Iris pigment epithelial cell (primary cell): ENCODE measurements around the gene NAMPT.

Experiments used
- DNase-seq: peaks from one replicate; pipeline ENCODE4 v3.0.0-alpha.2; 2011; ENCODE audit warnings: low read depth

The NAMPT gene

GRCh38 chr7:106273009-106273668 is 11.6 kb downstream of the NAMPT start:
- no peak for DNase-seq

DNA sequence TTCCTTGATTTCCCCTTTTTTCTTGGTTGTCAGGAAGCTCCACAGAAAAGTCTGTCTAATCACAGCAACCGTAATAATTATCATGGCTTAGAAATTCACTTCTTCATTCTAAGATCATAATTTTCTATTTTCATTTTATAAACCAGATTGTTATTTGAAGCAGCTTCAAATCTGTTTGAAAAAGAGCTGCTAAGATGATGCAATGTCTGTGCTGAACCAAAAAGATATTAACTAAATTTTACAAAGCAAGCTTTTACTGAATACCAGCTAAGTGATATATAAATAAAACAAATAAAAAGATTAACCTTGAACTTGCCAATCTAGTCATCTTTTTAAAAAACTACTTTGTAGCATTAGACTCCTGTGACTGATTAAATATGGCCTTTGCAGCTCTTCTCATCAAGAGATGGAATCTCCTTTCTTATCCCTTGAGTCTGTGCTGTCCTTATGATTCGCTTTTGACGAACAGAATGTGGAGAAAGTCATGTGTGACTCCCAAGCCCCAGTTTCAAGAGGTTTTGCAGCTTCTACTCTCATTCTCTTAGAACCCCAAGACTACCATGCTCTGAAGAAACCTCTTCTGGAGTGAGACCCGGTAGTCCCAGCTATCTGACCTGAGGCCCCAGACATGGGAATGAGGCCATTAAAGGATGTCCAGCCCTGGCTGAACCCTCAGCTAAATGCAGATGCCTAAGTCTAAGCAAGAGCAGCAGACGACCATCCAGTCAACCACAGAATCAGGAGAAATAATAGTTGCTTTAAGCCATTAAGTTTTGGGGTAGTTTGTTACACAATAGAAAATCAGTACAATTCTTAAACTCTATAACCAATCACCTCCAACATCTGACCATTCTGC is 14.4 kb downstream of the NAMPT start:
- DNase-seq: no peak

GRCh38 chr7:106269254-106269961 is 15.4 kb downstream of the NAMPT start:
- no peak for DNase-seq

DNA sequence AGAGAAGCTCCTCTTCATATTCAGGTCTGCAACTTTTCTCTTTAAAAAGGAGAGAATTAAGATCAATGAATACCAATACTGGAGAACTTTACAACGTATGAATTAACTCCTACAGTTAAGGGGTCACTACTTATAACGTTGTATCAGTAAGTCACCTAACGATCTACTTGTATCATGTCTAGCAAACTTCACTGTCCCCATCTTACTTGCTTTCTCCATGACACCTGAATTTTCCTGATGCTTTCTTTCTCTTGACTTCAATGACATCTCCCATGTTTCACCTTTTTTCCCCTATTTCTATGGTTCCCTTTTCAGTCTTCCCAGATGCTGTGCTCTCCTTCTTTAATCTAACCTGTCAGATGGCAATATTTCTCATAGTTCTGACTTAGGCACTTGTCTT is 19.6 kb downstream of the NAMPT start:
- no peak for DNase-seq

GRCh38 chr7:106262221-106262881 is 22.4 kb downstream of the NAMPT start:
- no peak for DNase-seq

DNA sequence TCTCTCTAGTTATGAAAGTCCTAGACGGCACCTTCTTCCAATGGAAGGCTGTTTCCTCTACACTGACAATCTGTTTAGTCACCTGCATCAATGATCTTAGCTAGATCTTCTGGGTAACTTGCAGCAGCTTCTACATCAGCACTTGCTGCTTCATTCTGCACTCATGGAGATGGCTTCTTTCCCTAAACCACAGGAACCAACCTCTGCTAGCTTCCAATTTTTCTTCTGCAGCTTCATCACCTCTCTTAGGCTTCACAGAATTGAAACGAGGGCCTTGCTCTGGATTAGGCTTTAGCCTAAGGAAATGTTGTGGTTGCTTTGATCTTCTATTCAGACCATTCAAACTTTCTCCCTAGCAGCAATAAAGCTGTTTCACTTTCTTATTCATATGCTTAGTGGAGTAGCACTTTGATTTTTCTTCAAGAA is 24.6 kb downstream of the NAMPT start:
- no peak for DNase-seq

- DNase-seq: no peak
Observed at GRCh38 chr7:106258789-106259188, 26.0 kb downstream of the NAMPT start.

- no peak for DNase-seq
Observed at GRCh38 chr7:106257752-106258151, 27.0 kb downstream of the NAMPT start.

DNA sequence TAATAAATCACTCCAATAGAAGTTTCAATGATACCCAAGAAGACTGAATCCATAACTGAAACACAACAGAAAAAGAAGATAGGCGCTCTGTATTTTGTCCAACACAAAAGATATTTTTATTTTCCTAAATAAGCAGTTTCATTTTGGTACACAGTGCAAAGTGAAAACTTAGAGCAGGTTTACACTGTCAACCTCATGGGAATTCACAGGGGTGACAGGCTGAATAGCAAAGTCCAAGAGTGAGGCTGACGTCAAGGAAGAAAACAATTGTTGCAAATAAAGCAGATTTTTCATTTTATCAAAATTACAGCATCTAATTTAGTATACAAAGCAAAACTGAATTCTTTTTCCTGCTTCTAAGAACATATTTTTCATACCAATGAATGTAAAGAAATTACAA is 28.6 kb downstream of the NAMPT start:
- no peak for DNase-seq

DNA sequence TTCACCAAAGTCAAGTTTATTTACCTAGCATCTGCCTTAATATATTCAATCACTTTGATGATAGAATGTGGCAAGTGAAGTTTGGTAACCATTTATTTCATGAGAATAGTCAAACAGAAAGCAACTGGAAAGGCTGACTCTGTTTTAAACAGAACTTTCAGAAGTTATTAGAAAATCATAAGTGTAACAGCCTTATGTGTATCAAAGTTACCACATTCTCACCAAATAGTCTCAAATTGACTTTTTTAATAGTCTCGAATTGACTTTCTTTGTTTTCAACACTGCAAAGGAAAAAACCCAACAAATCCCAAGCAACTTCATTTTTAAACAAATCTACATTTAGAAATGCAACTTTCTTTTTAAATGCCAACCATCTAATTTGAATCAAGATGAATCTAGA is 29.5 kb downstream of the NAMPT start:
- no peak for DNase-seq

GRCh38 chr7:106254525-106255116 is 30.2 kb downstream of the NAMPT start:
- no peak for DNase-seq

DNA sequence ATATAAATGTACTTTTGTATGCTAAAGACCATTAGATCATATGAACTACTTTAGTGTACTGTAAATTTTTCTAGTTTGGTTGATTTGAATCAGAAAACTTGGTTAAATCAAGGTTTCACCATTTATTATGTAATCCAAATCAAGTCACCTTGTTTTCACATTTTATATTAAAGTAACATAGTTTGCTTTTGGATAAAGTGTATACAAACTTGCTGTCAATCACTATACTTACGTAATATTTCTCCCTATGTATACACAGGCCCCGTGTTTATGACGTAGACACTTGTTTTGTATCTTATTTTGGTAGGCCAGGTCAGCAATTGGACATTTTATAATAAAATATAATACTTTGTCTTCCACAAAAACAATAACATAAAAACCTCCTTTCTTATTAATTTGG is 32.2 kb downstream of the NAMPT start:
- DNase-seq: no peak

GRCh38 chr7:106249488-106249887 is 35.3 kb downstream of the NAMPT start:
- no peak for DNase-seq

DNA sequence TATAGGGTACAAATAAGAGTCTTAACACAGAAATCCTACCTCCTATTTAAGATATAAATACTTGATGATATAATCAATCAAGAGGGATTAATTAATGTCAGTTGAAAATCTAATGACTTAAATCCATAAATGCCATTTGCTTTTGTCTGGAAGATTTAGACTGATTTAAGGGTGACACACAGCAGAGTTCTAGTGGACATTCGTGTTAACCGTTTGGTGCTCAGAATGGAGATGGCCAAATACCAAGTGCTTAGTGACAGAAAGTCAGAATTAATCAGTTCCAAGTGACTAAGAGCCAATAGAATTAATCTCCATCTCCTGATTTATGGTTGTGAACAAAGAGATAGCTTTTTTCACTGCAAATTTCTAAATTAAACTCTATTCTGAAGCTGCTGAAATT is 36.2 kb downstream of the NAMPT start:
- no peak for DNase-seq

DNA sequence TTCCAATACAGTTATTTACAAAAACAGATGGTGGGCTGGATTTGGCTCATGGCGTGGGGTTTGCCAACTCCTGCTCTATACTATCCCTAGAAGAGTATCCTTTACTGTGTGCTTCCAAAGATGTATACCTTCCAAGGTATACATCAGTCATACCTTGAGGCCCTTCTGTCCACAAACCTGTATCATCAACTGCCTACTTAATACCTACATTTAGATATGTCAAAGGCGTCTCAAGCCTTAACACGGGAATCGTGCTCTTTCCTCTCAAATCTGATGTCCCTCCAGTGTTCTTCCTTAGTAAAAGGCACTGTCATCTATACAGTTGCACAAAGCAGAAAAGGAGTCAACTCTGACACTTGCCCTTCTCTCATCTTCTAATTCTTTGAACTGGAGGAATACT is 36.9 kb downstream of the NAMPT start:
- DNase-seq: no peak

DNA sequence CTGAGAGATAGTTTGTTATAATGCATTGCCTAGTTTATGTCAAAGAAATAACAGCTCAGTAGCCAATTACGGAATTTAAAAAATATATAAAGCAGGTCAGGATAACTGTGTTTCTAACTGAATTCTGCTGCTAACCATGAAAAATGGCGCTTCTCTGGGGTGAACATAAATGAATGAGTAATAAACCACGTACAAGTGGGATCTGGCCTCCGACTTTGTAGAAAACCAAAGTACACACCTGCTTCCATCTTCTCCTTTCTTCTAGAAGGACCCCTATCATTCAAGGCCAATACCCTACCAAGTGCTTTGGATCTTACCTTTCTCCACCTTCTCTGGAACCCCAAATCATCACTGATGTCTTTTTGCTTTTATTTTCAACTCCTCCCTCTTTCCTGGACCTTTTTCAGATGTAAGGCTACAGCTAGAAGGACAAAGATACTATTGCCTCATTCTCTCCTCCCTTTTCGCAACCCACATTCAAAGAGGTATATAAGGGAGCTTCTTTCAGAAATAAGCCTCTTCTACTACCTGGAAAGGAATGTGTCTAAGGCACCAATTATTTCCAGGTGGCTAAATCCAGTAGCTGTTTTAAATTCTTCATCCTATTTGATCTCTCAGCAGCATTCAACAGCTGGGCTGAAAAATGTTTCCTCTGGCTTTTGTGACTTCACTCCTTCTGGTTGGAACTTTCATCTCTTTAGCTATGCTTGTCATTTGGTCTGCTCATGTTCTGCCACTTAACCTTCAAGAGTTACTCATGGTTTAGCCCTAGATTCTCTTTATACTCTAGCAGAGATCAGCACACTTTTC is 37.7 kb downstream of the NAMPT start:
- DNase-seq: no peak

- DNase-seq: peak; percentile 58
Observed at GRCh38 chr7:106243893-106244292, 40.9 kb downstream of the NAMPT start.

GRCh38 chr7:106239406-106239805 is 45.4 kb downstream of the NAMPT start:
- no peak for DNase-seq

- no peak for DNase-seq
Observed at GRCh38 chr7:106238830-106239229, 46.0 kb downstream of the NAMPT start.

- no peak for DNase-seq
Observed at GRCh38 chr7:106236065-106236464, 48.7 kb downstream of the NAMPT start.

- DNase-seq: no peak
Observed at GRCh38 chr7:106234425-106234824, 50.4 kb downstream of the NAMPT start.
